HPDE6-E6E7 (cell line): ENCODE measurements around the gene MACC1.
"Not testable (repeated sequence)": the region's sequence is repeated elsewhere in the genome, so short reads cannot be mapped to it uniquely, and the experiment has no call there.

Experiments
- DNase-seq: peaks from one replicate; pipeline ENCODE4 v3.0.0; 2011; ENCODE audit warnings: missing footprints; ENCODE audit errors: extremely low spot score

The MACC1 gene

GRCh38 chr7:20128001-20128400, 89.2 kb downstream of the MACC1 start:
- no peak for DNase-seq

GRCh38 chr7:20126060-20126459, 91.1 kb downstream of the MACC1 start:
- DNase-seq = not testable (repeated sequence)

- DNase-seq = not testable (repeated sequence)
These were observed 93.1 kb downstream of the MACC1 start for GRCh38 chr7:20124087-20124486.

- DNase-seq = not testable (repeated sequence)
These were observed 94.4 kb downstream of the MACC1 start for GRCh38 chr7:20122653-20123316.

GRCh38 chr7:20122073-20122472, 95.1 kb downstream of the MACC1 start:
- DNase-seq = no peak

GRCh38 chr7:20121404-20121803, 95.8 kb downstream of the MACC1 start:
- DNase-seq = no peak

GRCh38 chr7:20120611-20121168, 96.5 kb downstream of the MACC1 start:
- DNase-seq = not testable (repeated sequence)

- DNase-seq = no peak
These were observed 100.3 kb downstream of the MACC1 start for GRCh38 chr7:20116869-20117268.

- no peak for DNase-seq
These were observed 102.7 kb downstream of the MACC1 start for GRCh38 chr7:20114468-20114867.

GRCh38 chr7:20113427-20114027, 103.7 kb downstream of the MACC1 start:
- DNase-seq = no peak

GRCh38 chr7:20112696-20113095, 104.5 kb downstream of the MACC1 start:
- DNase-seq = no peak

GRCh38 chr7:20111821-20112542, 105.2 kb downstream of the MACC1 start:
- DNase-seq = no peak

- no peak for DNase-seq
These were observed 109.6 kb downstream of the MACC1 start for GRCh38 chr7:20107582-20107981.

GRCh38 chr7:20104696-20105095, 112.5 kb downstream of the MACC1 start:
- DNase-seq = no peak

- no peak for DNase-seq
These were observed 114.2 kb downstream of the MACC1 start for GRCh38 chr7:20102982-20103381.

- no peak for DNase-seq
These were observed 121.3 kb downstream of the MACC1 start for GRCh38 chr7:20095862-20096261.

GRCh38 chr7:20095436-20095835, 121.7 kb downstream of the MACC1 start:
- no peak for DNase-seq

GRCh38 chr7:20089431-20089830, 127.8 kb downstream of the MACC1 start:
- DNase-seq = no peak

GRCh38 chr7:20085086-20085485, 132.1 kb downstream of the MACC1 start:
- no peak for DNase-seq
